ENCODE measurements around the gene TCP10L. TPM values are rescaled to one million over a fixed set of nuclear protein-coding genes. Genes with fewer than 3 reads are reported as not detected.

The TCP10L gene, protein sequence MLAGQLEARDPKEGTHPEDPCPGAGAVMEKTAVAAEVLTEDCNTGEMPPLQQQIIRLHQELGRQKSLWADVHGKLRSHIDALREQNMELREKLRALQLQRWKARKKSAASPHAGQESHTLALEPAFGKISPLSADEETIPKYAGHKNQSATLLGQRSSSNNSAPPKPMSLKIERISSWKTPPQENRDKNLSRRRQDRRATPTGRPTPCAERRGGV
- 0.68 and 1.3 TPM in 2 replicates for total RNA-seq

GRCh38 chr21:32585042-32585710 is at the start of gene TCP10L:
TCP10L (minus strand) TSS chr21:32585523; CDS start chr21:32584304, 1,219 bp downstream.

DNA sequence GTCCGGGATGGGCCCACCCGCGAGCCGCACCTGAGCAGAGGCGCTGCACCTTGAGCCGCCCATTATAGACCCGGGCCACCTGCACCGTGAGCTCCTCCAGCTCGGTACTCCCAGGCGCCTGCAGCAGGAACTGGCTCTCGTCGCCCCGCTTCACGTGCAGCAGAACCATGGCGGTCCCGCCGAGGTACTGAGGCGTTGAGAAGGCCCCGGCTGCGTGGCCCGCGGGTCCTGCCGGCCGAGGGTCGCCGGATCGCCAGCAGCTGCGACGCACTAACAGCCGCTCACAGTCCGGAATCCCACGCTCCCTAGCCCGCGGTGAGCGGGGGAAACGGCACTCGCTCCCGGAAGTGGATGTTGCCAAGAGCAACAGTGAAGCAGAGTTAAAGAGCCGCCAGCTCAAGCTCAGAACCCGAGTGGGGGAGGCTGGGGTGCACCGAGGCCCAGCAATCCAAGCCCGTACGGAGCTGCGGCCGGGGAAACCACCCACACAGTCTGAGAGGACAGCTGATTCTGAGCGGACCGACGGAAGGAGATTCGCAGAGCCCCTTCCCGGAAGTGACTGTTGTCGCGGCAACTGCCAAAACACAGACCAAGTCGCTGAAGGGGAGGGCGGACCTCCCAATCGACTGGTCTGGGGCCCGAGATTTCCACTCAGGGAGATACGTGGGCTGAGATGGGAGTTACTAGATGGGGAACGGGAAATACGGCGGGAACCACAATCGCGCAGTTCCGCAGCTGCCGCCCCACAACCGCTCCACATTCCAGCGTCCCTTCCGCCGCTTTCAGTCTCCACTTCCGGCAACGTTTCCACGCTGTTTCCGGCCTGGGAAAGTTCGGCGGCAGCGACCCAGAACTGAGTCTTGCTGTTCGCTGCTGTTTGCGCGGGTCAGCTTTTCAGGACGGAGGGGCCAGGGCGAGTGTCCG is 27.0 kb upstream of the TCP10L start, which contains the start of gene CFAP298:
Gene CFAP298 (minus strand): TSS at position 303 of the 924 bp plus-strand sequence. CDS start 134 bp downstream, at position 169.

Other genes with a start within 250 kb of the TCP10L start
- gene URB1, start 192.5 kb downstream of the TCP10L start, total RNA-seq = 33.2 and 55.0 TPM in 2 replicates
- gene EVA1C, start 172.8 kb downstream of the TCP10L start, total RNA-seq = 8.9 and 11.1 TPM in 2 replicates
- 32.5 and 49.6 TPM in 2 replicates for gene CFAP298, start 26.9 kb upstream of the TCP10L start, total RNA-seq
- 4.1 and 8.3 TPM in 2 replicates for gene SYNJ1, start 142.5 kb upstream of the TCP10L start, total RNA-seq
- gene PAXBP1, start 186.2 kb upstream of the TCP10L start, total RNA-seq = 22.9 and 30.0 TPM in 2 replicates

All from nasal cavity respiratory epithelium epithelial cell of viscerocranial mucosa (primary cell).